GM23338 (cell line): Measurements from ENCODE around the gene MRPL48. TPM values are rescaled to one million over a fixed set of nuclear protein-coding genes. Genes with fewer than 3 reads are reported as not detected.

Experiments
- ATAC-seq: fragments of 200-7000 bp; cut with Tn5 transposase; 3 replicates; pipeline ENCODE4 v1.9.1; 2020
- DNase-seq: peaks from one replicate; pipeline ENCODE4 v3.0.0-alpha.2; 2015; ENCODE audit warnings: low spot score
- H2AFZ ChIP-seq: fragments of 200-600 bp; sonication (generic); 2 replicates; pipeline ENCODE4 v1.8.0; 2016; ENCODE audit warnings: antibody characterized with exemption, mild to moderate bottlenecking, moderate library complexity
- H3F3A ChIP-seq: fragments of 200-600 bp; sonication (generic); replicated peaks from 2 replicates; pipeline ENCODE4 v1.8.0; 2017; ENCODE audit warnings: antibody characterized with exemption, mixed run types, low read depth
- H3K27ac ChIP-seq: fragments of 200-600 bp; sonication (generic); 2 replicates; pipeline ENCODE4 v1.6.1; 2016; ENCODE audit warnings: low read depth
- H3K27me3 ChIP-seq: fragments of 200-600 bp; sonication (generic); 2 replicates; pipeline ENCODE4 v1.8.0; 2016; ENCODE audit warnings: mild to moderate bottlenecking, mixed run types, moderate library complexity; ENCODE audit not compliant: insufficient read depth
- H3K36me3 ChIP-seq: fragments of 200-600 bp; sonication (generic); 2 replicates; pipeline ENCODE4 v1.8.0; 2016; ENCODE audit warnings: mild to moderate bottlenecking; ENCODE audit not compliant: insufficient read depth
- H3K4me1 ChIP-seq: fragments of 200-600 bp; sonication (generic); 2 replicates; pipeline ENCODE4 v1.8.0; 2016; ENCODE audit warnings: mild to moderate bottlenecking, moderate library complexity; ENCODE audit not compliant: insufficient read depth
- H3K4me2 ChIP-seq: fragments of 200-600 bp; sonication (generic); 2 replicates; pipeline ENCODE4 v1.7.1; 2017; ENCODE audit warnings: mixed run types
- H3K4me3 ChIP-seq: fragments of 200-600 bp; sonication (generic); 2 replicates; pipeline ENCODE4 v1.6.1; 2016; ENCODE audit warnings: mixed run types
- H3K79me2 ChIP-seq: fragments of 200-600 bp; sonication (generic); replicated peaks from 2 replicates; pipeline ENCODE4 v1.8.0; 2017; ENCODE audit warnings: mild to moderate bottlenecking; ENCODE audit not compliant: insufficient read depth
- H3K9me2 ChIP-seq: fragments of 200-600 bp; sonication (generic); 2 replicates; pipeline ENCODE4 v1.8.0; 2017; ENCODE audit not compliant: insufficient read depth
- H4K20me1 ChIP-seq: fragments of 200-600 bp; sonication (generic); replicated peaks from 2 replicates; pipeline ENCODE4 v1.8.0; 2017; ENCODE audit warnings: mild to moderate bottlenecking; ENCODE audit not compliant: insufficient read depth
- H3K27ac Mint-ChIP-seq: 2 replicates; pipeline ENCODE4 v1.8.0; 2020; ENCODE audit warnings: inconsistent platforms, mild to moderate bottlenecking, moderate library complexity, mixed read lengths
- H3K27me3 Mint-ChIP-seq: 3 replicates; pipeline ENCODE4 v1.8.0; 2022; ENCODE audit warnings: low read depth, mild to moderate bottlenecking, moderate library complexity, mixed read lengths, inconsistent platforms; ENCODE audit not compliant: insufficient read depth, poor library complexity
- H3K36me3 Mint-ChIP-seq: 3 replicates; pipeline ENCODE4 v1.8.0; 2021; ENCODE audit warnings: low read depth, mild to moderate bottlenecking, inconsistent platforms, moderate library complexity, mixed read lengths
- H3K4me1 Mint-ChIP-seq: 3 replicates; pipeline ENCODE4 v1.8.0; 2020; ENCODE audit warnings: mild to moderate bottlenecking, inconsistent platforms, mixed read lengths
- H3K4me3 Mint-ChIP-seq: 3 replicates; pipeline ENCODE4 v1.8.0; 2021; ENCODE audit warnings: moderate library complexity, mild to moderate bottlenecking, inconsistent platforms, mixed read lengths
- H3K9me3 Mint-ChIP-seq: 3 replicates; pipeline ENCODE4 v1.8.0; 2020; ENCODE audit warnings: moderate library complexity, mild to moderate bottlenecking, inconsistent platforms, mixed read lengths
- CREB1 ChIP-seq: fragments of 250-450 bp; sonication (Bioruptor Pico); IDR thresholded peaks from 2 replicates; pipeline ENCODE4 v1.5.0; 2020; ENCODE audit warnings: low read depth, mild to moderate bottlenecking, moderate library complexity
- CTCF ChIP-seq, 2 experiments: fragments of 200-600 bp in 1 of 2; sonication (generic) in 1 of 2; conservative IDR thresholded peaks; 2 replicates each; pipeline versions ENCODE4 v1.5.1 to v1.6.1; 2016 to 2017; ENCODE audit warnings: antibody characterized with exemption in 2 of 2, low read depth in 2 of 2, mild to moderate bottlenecking in 2 of 2, moderate library complexity in 1 of 2
- ETS1 ChIP-seq: IDR thresholded peaks from 2 replicates; pipeline ENCODE4 v1.6.1; 2016; ENCODE audit warnings: antibody characterized with exemption
- EZH2 ChIP-seq: fragments of 200-600 bp; sonication (generic); IDR thresholded peaks from one replicate; pipeline ENCODE4 v1.8.0; 2017; ENCODE audit warnings: antibody characterized with exemption, mild to moderate bottlenecking, low read depth; ENCODE audit not compliant: unreplicated experiment
- JUNB ChIP-seq: IDR thresholded peaks from one replicate; pipeline ENCODE4 v1.6.1; 2016; ENCODE audit warnings: antibody characterized with exemption; ENCODE audit not compliant: unreplicated experiment
- POLR2AphosphoS5 ChIP-seq: IDR thresholded peaks from 2 replicates; pipeline ENCODE4 v1.6.1; 2016; ENCODE audit warnings: antibody characterized with exemption, low read depth
- REST ChIP-seq: IDR thresholded peaks from one replicate; pipeline ENCODE4 v1.6.1; 2018; ENCODE audit warnings: antibody characterized with exemption; ENCODE audit not compliant: unreplicated experiment
- ZNF114 ChIP-seq: fragments of 250-450 bp; sonication (Bioruptor Pico); IDR thresholded peaks from 2 replicates; pipeline ENCODE4 v1.5.0; 2020; ENCODE audit warnings: mild to moderate bottlenecking, moderate library complexity
- ZNF331 ChIP-seq: fragments of 250-450 bp; sonication (Bioruptor Pico); IDR thresholded peaks from 2 replicates; pipeline ENCODE4 v1.5.0; 2020; ENCODE audit warnings: low read depth, mild to moderate bottlenecking, moderate library complexity
- polyA plus RNA-seq: library from polyadenylated mRNA; unstranded; fragments of >200 nt; fragmentation: Nextera tagmentation; extraction: Ambion mirVana; gene quantifications from 2 replicates; pipeline ENCODE4 v1.2.1, GENCODE V29; 2016
- total RNA-seq: library from RNA; depleted of rRNA; stranded (reverse); fragments of >200 nt; shearing (Covaris generic); gene quantifications from 2 replicates; pipeline ENCODE4 v1.2.3, GENCODE V29; 2014

The MRPL48 gene
- total and polyA plus RNA-seq, 2 experiments from 2014 or later, result 24.1 to 103 TPM

- H3K9me2 ChIP-seq, result no peaks in the 10 kb centered on the region
- H3K36me3 ChIP-seq, result no peaks in the 10 kb centered on the region
- no peak for DNase-seq
- Mint-ChIP-seq H3K27ac (no peak overlapping the region), H3K9me3 (no peaks in the 10 kb centered on the region), H3K36me3 (no peaks in the 10 kb centered on the region), H3K4me1 (peaks cover 27% of the 10 kb centered on the region), H3K4me3 (no peak overlapping the region), H3K27me3 (peaks cover 2% of the 10 kb centered on the region)
- no peaks in the 10 kb centered on the region for H3K27me3 ChIP-seq
- no peak overlapping the region for H3K4me3 ChIP-seq
- H2AFZ ChIP-seq, result no peak overlapping the region
- TF ChIP-seq CTCF (conservative IDR thresholded peaks at IDR 0.05; ENCODE audit: low read depth in 2 of 2), result no peak
- TF ChIP-seq EZH2, result no peak
- no peak for TF ChIP-seq ETS1
- no peak for TF ChIP-seq ZNF331 (CRISPR knock-in tag)
- TF ChIP-seq CREB1, result no peak
- no peak for TF ChIP-seq ZNF114
- TF ChIP-seq POLR2AphosphoS5, result no peak
- no peak for TF ChIP-seq REST
- ATAC-seq, result no peak
- H3K79me2 ChIP-seq, result no peaks in the 10 kb centered on the region
- no peak overlapping the region for H3K27ac ChIP-seq
- H3K4me2 ChIP-seq, result no peak overlapping the region
- H4K20me1 ChIP-seq, result no peaks in the 10 kb centered on the region; the same call in 1 of the 2 replicates
- peaks cover 22% of the 10 kb centered on the region for H3K4me1 ChIP-seq
- H3F3A ChIP-seq, result no peaks in the 10 kb centered on the region
Observed at GRCh38 chr11:73814812-73815211, 27.1 kb downstream of the MRPL48 start.

- Mint-ChIP-seq H3K9me3 (peaks cover 5% of the 10 kb centered on the region; the same call in 2 of the 3 replicates), H3K27ac (peak overlapping the region; percentile 60; the same call in 1 of the 2 replicates), H3K27me3 (peaks cover 4% of the 10 kb centered on the region), H3K36me3 (peaks cover 15% of the 10 kb centered on the region), H3K4me3 (peak overlapping the region; percentile 50; the same call in 2 of the 3 replicates), H3K4me1 (peaks cover 28% of the 10 kb centered on the region)
- no peaks in the 10 kb centered on the region for H3K79me2 ChIP-seq
- ATAC-seq (peak; percentile 35; the same call in 2 of the 3 replicates), DNase-seq (peak; percentile 10)
- H3K9me2 ChIP-seq, result no peaks in the 10 kb centered on the region
- TF ChIP-seq JUNB, result no peak
- no peak for TF ChIP-seq CREB1
- TF ChIP-seq POLR2AphosphoS5, result no peak
- no peaks in the 10 kb centered on the region; the same call in 1 of the 2 replicates for H4K20me1 ChIP-seq
- H3K4me3 ChIP-seq, result no peak overlapping the region
- H3K4me2 ChIP-seq, result peak overlapping the region; percentile 24
- peaks cover 22% of the 10 kb centered on the region for H3K4me1 ChIP-seq
- H2AFZ ChIP-seq, result no peak overlapping the region
- H3K36me3 ChIP-seq, result no peaks in the 10 kb centered on the region
- peak overlapping the region; percentile 13; the same call in 1 of the 2 replicates for H3K27ac ChIP-seq
- H3K27me3 ChIP-seq, result no peaks in the 10 kb centered on the region
- H3F3A ChIP-seq, result no peaks in the 10 kb centered on the region
Observed at GRCh38 chr11:73818846-73819245, 31.2 kb downstream of the MRPL48 start.
